ENCODE results near the gene CDK8. TPM values are rescaled to one million over a fixed set of nuclear protein-coding genes. Genes with fewer than 3 reads are reported as not detected.

Gene CDK8
- 10 to 100 TPM in 4 of 5 donors, 1 to 10 TPM in 1; 9.2 to 13.5 (median 12.1) TPM for total RNA-seq
- total RNA-seq (2013) = 12.1 TPM
- total RNA-seq = 13.7 to 42.4 (median 21.2) reads per million in 29 experiments

GRCh38 chr13:26253787-26254582 lies at the start of gene CDK8:
CDK8 (plus strand) TSS chr13:26254129; CDS start chr13:26254642, 513 bp downstream.
- Mint-ChIP-seq H3K4me3 (peak within 1 kb of the TSS; percentile 82 to 97 (median 89)), H3K4me1 (peaks cover 37 to 50% (median 40%) of the 10 kb centered on the region in 3 donors), H3K9me3 (no peaks in the 10 kb centered on the region), H3K36me3 (no peaks in the 10 kb centered on the region), H3K27me3 (peaks cover 0 to 2% of the 10 kb centered on the region in 2 donors), H3K27ac (peak within 1 kb of the TSS; percentile 65 to 84)
- WGBS (ENCODE audit: insufficient coverage) = under 1% methylated on average over 66 of the region's 79 CpGs
- peak within 1 kb of the TSS; percentile 76 for H3K27ac ChIP-seq (ENCODE audit: low read length)
- peaks cover 10 to 20% of the 10 kb centered on the region in 2 experiments for H3K4me1 ChIP-seq (ENCODE audit: control insufficient read depth in 1 of 2, extremely low read depth in 1 of 2, insufficient read depth in 2 of 2, low read length in 2 of 2)
- H3K36me3 ChIP-seq (ENCODE audit: control insufficient read depth in 2 of 2, extremely low read depth in 1 of 2, insufficient read depth in 1 of 2, low read length in 1 of 2) = no peaks in the 10 kb centered on the region
- no peaks in the 10 kb centered on the region for H3K27me3 ChIP-seq (replicated peaks in 1 of 2; ENCODE audit: control insufficient read depth in 2 of 2, extremely low read depth in 1 of 2, insufficient read depth in 2 of 2, low read length in 1 of 2)
- peak; percentile 87 to 91 (median 88) for ATAC-seq (replicated peaks in 1 of 4)
- DNase-seq = peak; percentile 74 to 93 (median 86)
- peak within 1 kb of the TSS; percentile 88 to 90 for H3K4me3 ChIP-seq (ENCODE audit: control insufficient read depth in 1 of 2, extremely low read depth in 1 of 2, low read length in 1 of 2)
- POLR2A ChIA-PET = interaction anchor here in 1 of 2 donors (0.5 to 1.0 kb wide), 4 partner anchors 27 to 971 kb away, joined by 3 to 6 read pairs (median 4); partner anchors contain the start of gene RNF6
- H3K9me3 ChIP-seq = no peaks in the 10 kb centered on the region
- CTCF ChIA-PET = interaction anchor here (0.6 to 3.3 kb wide), 5 partner anchors 22 to 69 kb away, joined by 3 to 24 read pairs (median 4); no protein-coding TSS in a partner anchor

DNA sequence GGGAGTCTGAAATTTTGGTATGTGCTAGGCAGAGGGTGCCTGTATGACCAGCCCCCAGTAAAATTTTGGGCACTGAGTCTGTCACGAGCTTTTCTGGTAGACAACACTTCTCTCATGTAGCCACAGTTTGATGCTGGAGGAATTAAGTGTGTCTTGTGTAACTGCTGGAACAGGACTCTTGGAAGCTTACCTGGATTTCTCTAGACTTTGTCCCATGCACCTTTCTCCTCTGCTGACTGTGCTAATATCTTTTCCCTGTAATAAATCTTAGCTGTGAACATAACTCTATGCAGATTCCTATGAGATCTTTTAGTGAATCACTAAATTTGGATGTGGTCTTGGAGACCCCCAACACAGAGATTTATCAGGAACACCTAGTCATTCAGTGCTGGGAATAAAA lies 45.6 kb upstream of the CDK8 start:
- Mint-ChIP-seq H3K27ac (no peak overlapping the region), H3K9me3 (no peaks in the 10 kb centered on the region), H3K27me3 (no peaks in the 10 kb centered on the region), H3K4me3 (no peak overlapping the region), H3K36me3 (peaks cover 55% of the 10 kb centered on the region), H3K4me1 (peaks cover 3 to 7% (median 4%) of the 10 kb centered on the region in 3 donors)
- Histone ChIP-seq H3K36me3 (ENCODE audit: control insufficient read depth in 2 of 2, extremely low read depth in 1 of 2, insufficient read depth in 1 of 2, low read length in 1 of 2) (peaks cover 12 to 44% of the 10 kb centered on the region in 2 donors), H3K4me1 (ENCODE audit: control insufficient read depth in 1 of 2, extremely low read depth in 1 of 2, insufficient read depth in 2 of 2, low read length in 2 of 2) (no peaks in the 10 kb centered on the region), H3K27me3 (replicated peaks in 1 of 2; ENCODE audit: control insufficient read depth in 2 of 2, extremely low read depth in 1 of 2, insufficient read depth in 2 of 2, low read length in 1 of 2) (no peaks in the 10 kb centered on the region), H3K9me3 (no peaks in the 10 kb centered on the region), H3K4me3 (ENCODE audit: control insufficient read depth in 1 of 2, extremely low read depth in 1 of 2, low read length in 1 of 2) (no peak overlapping the region), H3K27ac (ENCODE audit: low read length) (no peak overlapping the region)
- DNase-seq (no peak), ATAC-seq (replicated peaks in 1 of 4) (no peak)
- ChIA-PET POLR2A (no interaction called here), CTCF (no interaction called here)
- WGBS (ENCODE audit: insufficient coverage) = no CpG with 5 or more reads among the region's 1 CpG

GRCh38 chr13:26213345-26213744 lies 40.6 kb upstream of the CDK8 start:
- no peak overlapping the region for H3K4me3 ChIP-seq (ENCODE audit: control insufficient read depth in 1 of 2, extremely low read depth in 1 of 2, low read length in 1 of 2)
- Mint-ChIP-seq H3K4me1 (peaks cover 19 to 27% (median 22%) of the 10 kb centered on the region in 3 donors), H3K36me3 (peaks cover 64% of the 10 kb centered on the region), H3K27me3 (no peaks in the 10 kb centered on the region), H3K9me3 (no peaks in the 10 kb centered on the region), H3K4me3 (no peak overlapping the region), H3K27ac (no peak overlapping the region)
- ChIA-PET POLR2A (interaction anchor here in 1 of 2 donors (0.6 kb wide), 1 partner anchor 9 kb away, joined by 3 read pairs; the partner anchor contains the start of gene RNF6), CTCF (interaction anchor here (0.5 to 1.3 kb wide), 2 partner anchors 27 to 29 kb away, joined by 4 to 5 read pairs; no protein-coding TSS in a partner anchor)
- H3K27me3 ChIP-seq (replicated peaks in 1 of 2; ENCODE audit: control insufficient read depth in 2 of 2, extremely low read depth in 1 of 2, insufficient read depth in 2 of 2, low read length in 1 of 2) = no peaks in the 10 kb centered on the region
- no peaks in the 10 kb centered on the region for H3K4me1 ChIP-seq (ENCODE audit: control insufficient read depth in 1 of 2, extremely low read depth in 1 of 2, insufficient read depth in 2 of 2, low read length in 2 of 2)
- DNase-seq (no peak), ATAC-seq (replicated peaks in 1 of 4) (no peak)
- no peaks in the 10 kb centered on the region for H3K9me3 ChIP-seq
- no CpG with 5 or more reads among the region's 1 CpG for WGBS (ENCODE audit: insufficient coverage)
- peaks cover 9 to 77% of the 10 kb centered on the region in 2 donors for H3K36me3 ChIP-seq (ENCODE audit: control insufficient read depth in 2 of 2, extremely low read depth in 1 of 2, insufficient read depth in 1 of 2, low read length in 1 of 2)
- no peak overlapping the region for H3K27ac ChIP-seq (ENCODE audit: low read length)

DNA sequence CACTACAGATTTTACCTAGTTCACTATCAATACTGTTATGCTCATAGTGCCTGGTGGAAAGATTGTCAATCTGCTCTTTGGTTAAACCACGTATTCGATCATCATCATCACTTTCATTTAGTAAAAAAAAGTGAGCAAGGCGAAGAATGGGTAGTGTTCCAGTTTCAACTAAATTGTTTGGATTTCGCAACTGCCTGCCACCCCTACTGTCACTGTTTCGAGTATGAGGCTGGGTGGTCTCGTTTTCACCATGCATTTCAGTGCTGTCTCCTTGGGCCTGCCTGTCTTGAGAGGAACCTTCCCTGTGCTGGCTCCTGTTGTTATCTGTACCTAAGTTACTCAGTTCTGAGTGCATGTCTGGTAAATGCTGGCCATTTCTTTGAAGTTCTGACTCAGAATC lies 39.9 kb upstream of the CDK8 start:
- H3K27me3 Mint-ChIP-seq = no peaks in the 10 kb centered on the region
- H3K27ac ChIP-seq (ENCODE audit: low read length) = no peak overlapping the region
- CTCF ChIA-PET = interaction anchor here in 1 of 2 donors (1.3 kb wide), 1 partner anchor 29 kb away, joined by 5 read pairs; no protein-coding TSS in a partner anchor
- 96% methylated on average over 4 of the region's 6 CpGs for WGBS (ENCODE audit: insufficient coverage)
- peaks cover 21 to 29% (median 22%) of the 10 kb centered on the region in 3 donors for H3K4me1 Mint-ChIP-seq
- no peaks in the 10 kb centered on the region for H3K9me3 Mint-ChIP-seq
- no peaks in the 10 kb centered on the region for H3K4me1 ChIP-seq (ENCODE audit: control insufficient read depth in 1 of 2, extremely low read depth in 1 of 2, insufficient read depth in 2 of 2, low read length in 2 of 2)
- peaks cover 60% of the 10 kb centered on the region for H3K36me3 Mint-ChIP-seq
- POLR2A ChIA-PET = no interaction called here
- ATAC-seq (replicated peaks in 1 of 4) (no peak), DNase-seq (no peak)
- H3K36me3 ChIP-seq (ENCODE audit: control insufficient read depth in 2 of 2, extremely low read depth in 1 of 2, insufficient read depth in 1 of 2, low read length in 1 of 2) = peaks cover 9 to 75% of the 10 kb centered on the region in 2 donors
- no peaks in the 10 kb centered on the region for H3K9me3 ChIP-seq
- H3K27ac Mint-ChIP-seq = no peak overlapping the region
- no peak overlapping the region for H3K4me3 ChIP-seq (ENCODE audit: control insufficient read depth in 1 of 2, extremely low read depth in 1 of 2, low read length in 1 of 2)
- H3K4me3 Mint-ChIP-seq = no peak overlapping the region
- H3K27me3 ChIP-seq (replicated peaks in 1 of 2; ENCODE audit: control insufficient read depth in 2 of 2, extremely low read depth in 1 of 2, insufficient read depth in 2 of 2, low read length in 1 of 2) = no peaks in the 10 kb centered on the region

- H3K4me3 ChIP-seq (ENCODE audit: control insufficient read depth in 1 of 2, extremely low read depth in 1 of 2, low read length in 1 of 2) = no peak overlapping the region
- ATAC-seq (replicated peaks in 1 of 4) = no peak
- no peak overlapping the region for H3K4me3 Mint-ChIP-seq
- H3K27me3 Mint-ChIP-seq = no peaks in the 10 kb centered on the region
- ChIA-PET CTCF (interaction anchor here in 1 of 2 donors (0.5 to 0.6 kb wide), 2 partner anchors 104 to 1057 kb away, joined by 4 to 5 read pairs; no protein-coding TSS in a partner anchor), POLR2A (no interaction called here)
- H3K27me3 ChIP-seq (replicated peaks in 1 of 2; ENCODE audit: control insufficient read depth in 2 of 2, extremely low read depth in 1 of 2, insufficient read depth in 2 of 2, low read length in 1 of 2) = no peaks in the 10 kb centered on the region
- H3K4me1 ChIP-seq (ENCODE audit: control insufficient read depth in 1 of 2, extremely low read depth in 1 of 2, insufficient read depth in 2 of 2, low read length in 2 of 2) = peaks cover 3 to 14% of the 10 kb centered on the region in 2 experiments
- H3K4me1 Mint-ChIP-seq = peaks cover 31 to 45% (median 38%) of the 10 kb centered on the region in 3 donors
- H3K9me3 ChIP-seq = no peaks in the 10 kb centered on the region
- DNase-seq = no peak
- no peaks in the 10 kb centered on the region for H3K9me3 Mint-ChIP-seq
- no peak overlapping the region for H3K27ac ChIP-seq (ENCODE audit: low read length)
- no peak overlapping the region for H3K27ac Mint-ChIP-seq
- peaks cover 52% of the 10 kb centered on the region for H3K36me3 Mint-ChIP-seq
- 100% methylated on average over 1 of the region's 2 CpGs for WGBS (ENCODE audit: insufficient coverage)
- peaks cover 9 to 73% of the 10 kb centered on the region in 2 donors for H3K36me3 ChIP-seq (ENCODE audit: control insufficient read depth in 2 of 2, extremely low read depth in 1 of 2, insufficient read depth in 1 of 2, low read length in 1 of 2)
Measured at GRCh38 chr13:26216042-26216441, 37.9 kb upstream of the CDK8 start.

DNA sequence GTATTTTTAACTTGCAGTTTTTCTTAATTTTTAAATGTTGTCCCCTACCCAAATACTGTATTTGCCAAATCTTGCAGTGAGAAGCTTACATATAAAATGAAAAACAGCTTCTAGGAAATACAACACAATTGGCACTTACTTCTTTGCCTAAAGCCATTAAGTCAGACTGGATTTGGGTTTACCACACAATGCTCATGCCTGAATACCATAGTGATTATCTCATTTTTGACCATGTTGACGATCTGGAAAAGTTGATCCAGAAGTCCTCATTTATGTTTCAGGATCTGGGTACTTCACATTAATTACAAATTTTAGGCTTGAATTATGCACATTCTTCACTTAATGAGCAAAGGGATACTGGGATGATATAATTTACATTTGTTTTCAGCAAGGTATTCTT lies 34.2 kb upstream of the CDK8 start:
- H3K9me3 Mint-ChIP-seq = peaks cover 0 to 7% (median 0%) of the 10 kb centered on the region in 3 donors
- peaks cover 36% of the 10 kb centered on the region for H3K36me3 Mint-ChIP-seq
- POLR2A ChIA-PET = interaction anchor here in 1 of 2 donors (0.5 to 0.6 kb wide), 2 partner anchors 108 to 778 kb away, joined by 4 read pairs; no protein-coding TSS in a partner anchor
- CTCF ChIA-PET = interaction anchor here in 1 of 2 donors (1.6 to 1.7 kb wide), 2 partner anchors 33 to 35 kb away, joined by 6 to 9 read pairs; no protein-coding TSS in a partner anchor
- no peaks in the 10 kb centered on the region for H3K9me3 ChIP-seq
- no peaks in the 10 kb centered on the region for H3K27me3 ChIP-seq (replicated peaks in 1 of 2; ENCODE audit: control insufficient read depth in 2 of 2, extremely low read depth in 1 of 2, insufficient read depth in 2 of 2, low read length in 1 of 2)
- H3K36me3 ChIP-seq (ENCODE audit: control insufficient read depth in 2 of 2, extremely low read depth in 1 of 2, insufficient read depth in 1 of 2, low read length in 1 of 2) = peaks cover 5 to 51% of the 10 kb centered on the region in 2 donors
- ATAC-seq (replicated peaks in 1 of 4) (no peak), DNase-seq (no peak)
- H3K4me1 Mint-ChIP-seq = peaks cover 42 to 50% (median 45%) of the 10 kb centered on the region in 3 donors
- no peak overlapping the region for H3K27ac ChIP-seq (ENCODE audit: low read length)
- H3K4me3 ChIP-seq (ENCODE audit: control insufficient read depth in 1 of 2, extremely low read depth in 1 of 2, low read length in 1 of 2) = no peak overlapping the region
- WGBS (ENCODE audit: insufficient coverage) = 100% methylated on average over 1 of the region's 1 CpG
- H3K27me3 Mint-ChIP-seq = no peaks in the 10 kb centered on the region
- H3K27ac Mint-ChIP-seq = no peak overlapping the region
- H3K4me1 ChIP-seq (ENCODE audit: control insufficient read depth in 1 of 2, extremely low read depth in 1 of 2, insufficient read depth in 2 of 2, low read length in 2 of 2) = peaks cover 9 to 22% of the 10 kb centered on the region in 2 experiments
- H3K4me3 Mint-ChIP-seq = peak overlapping the region in 2 of 3 donors; percentile 97 to 99

Measured in T-cell (primary cell).